GM18508 (cell line): ENCODE measurements around the gene PARP15.
"Not testable (repeated sequence)": the region's sequence is repeated elsewhere in the genome, so short reads cannot be mapped to it uniquely, and the experiment has no call there.

Source experiments
- ATAC-seq: cut with Tn5 transposase; IDR thresholded peaks from one replicate; pipeline ENCODE4 v1.9.1; 2021; ENCODE audit warnings: moderate number of reproducible peaks; ENCODE audit not compliant: insufficient read depth, unreplicated experiment

Gene PARP15

GRCh38 chr3:122577409-122578031, at the start of gene PARP15:
PARP15 (plus strand) TSS chr3:122577650; CDS start chr3:122577668, 18 bp downstream.
- ATAC-seq = no peak

GRCh38 chr3:122530164-122530563, 47.3 kb upstream of the PARP15 start:
- no peak for ATAC-seq

DNA sequence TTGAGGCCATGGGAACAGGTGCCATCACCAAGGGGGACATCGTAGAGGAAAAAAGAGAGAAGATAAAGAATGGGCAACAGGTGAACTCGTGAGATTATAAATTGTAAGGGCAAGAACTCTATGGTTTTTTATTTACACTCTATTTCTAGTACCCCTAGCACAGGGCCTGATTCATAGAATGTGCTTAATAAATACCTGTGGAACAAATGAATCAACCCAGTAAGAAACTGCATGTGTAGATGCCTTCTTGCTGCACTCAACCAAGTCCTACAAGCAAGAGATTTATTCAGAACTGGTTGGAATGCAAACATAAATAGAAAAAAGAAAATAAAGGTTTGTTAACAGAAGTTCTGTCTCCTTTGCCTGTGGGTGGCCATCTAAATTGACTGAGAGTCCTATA, 44.0 kb upstream of the PARP15 start:
- ATAC-seq = no peak

DNA sequence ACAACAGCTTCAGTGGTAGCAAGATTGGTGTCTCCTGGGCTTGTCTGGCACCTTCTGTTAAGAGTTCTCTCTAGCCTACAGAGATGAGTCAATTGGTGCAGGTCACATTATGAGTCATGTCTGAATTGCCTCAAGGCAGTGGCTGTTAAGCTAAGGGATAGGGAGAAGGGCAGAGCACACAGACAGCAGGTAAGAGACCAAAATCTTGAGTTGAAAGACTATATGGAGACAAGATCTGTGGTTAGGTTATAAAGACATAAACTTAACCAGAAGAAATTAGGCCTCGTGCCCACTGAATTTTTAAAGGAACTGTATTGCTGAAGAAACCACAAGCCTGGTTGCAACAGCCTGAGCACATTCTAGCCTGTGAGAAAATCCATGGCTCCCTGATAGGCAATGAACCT, 43.5 kb upstream of the PARP15 start:
- peak; percentile 98 for ATAC-seq

GRCh38 chr3:122535964-122536631, 41.4 kb upstream of the PARP15 start:
- ATAC-seq = no peak

DNA sequence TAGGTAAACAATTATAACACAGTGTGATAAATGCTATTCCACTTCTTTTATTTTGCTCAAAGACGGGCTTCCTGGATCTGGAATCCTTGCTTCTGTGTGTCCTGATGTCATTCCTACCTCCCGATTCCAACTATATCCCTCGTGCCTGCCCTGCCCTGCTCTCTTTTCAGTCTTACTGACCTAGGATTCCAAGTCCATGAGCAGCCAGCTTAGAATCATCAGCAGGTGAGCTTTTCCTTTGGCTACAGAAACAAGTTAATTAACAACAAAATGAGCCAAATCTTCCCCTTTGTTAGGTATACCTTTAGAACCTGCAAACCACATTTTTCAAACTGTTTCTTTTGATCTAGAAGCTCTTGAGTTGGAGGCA, 40.8 kb upstream of the PARP15 start:
- ATAC-seq = no peak

GRCh38 chr3:122538956-122539490, 38.4 kb upstream of the PARP15 start:
- ATAC-seq = no peak

GRCh38 chr3:122546151-122546550, 31.3 kb upstream of the PARP15 start:
- ATAC-seq = no peak

DNA sequence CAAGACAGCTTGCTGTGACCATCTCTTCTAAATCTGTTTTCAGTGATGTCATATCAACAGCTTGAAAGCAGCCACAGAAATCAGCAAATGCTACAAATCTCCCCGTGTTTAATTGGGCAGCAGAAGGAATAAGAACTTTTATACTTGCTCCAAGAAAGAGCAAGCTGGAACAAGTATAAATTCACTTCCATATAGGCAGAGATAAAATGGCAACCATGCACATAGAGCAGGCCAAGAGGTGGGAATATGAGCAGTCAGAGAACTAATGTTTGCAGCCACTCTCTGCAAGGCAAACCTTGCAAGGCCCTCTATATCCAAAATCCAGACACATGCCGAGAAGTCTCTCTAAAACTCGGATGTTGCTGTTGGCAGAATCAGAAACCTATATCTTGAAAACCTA, 29.4 kb upstream of the PARP15 start:
- no peak for ATAC-seq

- no peak for ATAC-seq
Observed at GRCh38 chr3:122548619-122549018, 28.8 kb upstream of the PARP15 start.

DNA sequence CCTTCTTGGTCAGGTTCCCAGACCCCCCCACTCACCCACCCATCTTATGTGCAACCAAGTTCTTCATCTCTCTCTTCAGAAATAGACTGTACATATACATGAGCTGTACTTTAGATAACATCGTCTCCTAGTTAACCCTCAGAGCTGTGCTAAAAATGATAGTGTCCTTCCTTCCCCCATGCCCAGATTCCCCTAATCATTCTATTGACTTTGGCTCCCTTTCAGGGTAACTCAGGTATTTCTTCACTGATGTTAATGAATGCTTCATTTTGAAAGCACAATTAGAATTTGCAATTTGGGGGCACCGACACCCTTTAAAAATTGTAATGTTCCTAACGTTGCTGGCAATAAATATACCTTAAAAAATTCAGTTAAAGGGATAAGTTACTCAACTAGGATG, 24.3 kb upstream of the PARP15 start:
- ATAC-seq = no peak

- no peak for ATAC-seq
Observed at GRCh38 chr3:122555275-122556071, 22.0 kb upstream of the PARP15 start.

GRCh38 chr3:122557356-122557755, 20.1 kb upstream of the PARP15 start:
- ATAC-seq = no peak

GRCh38 chr3:122558605-122559004, 18.8 kb upstream of the PARP15 start:
- no peak for ATAC-seq

- ATAC-seq = no peak
Observed at GRCh38 chr3:122559906-122560305, 17.5 kb upstream of the PARP15 start.

DNA sequence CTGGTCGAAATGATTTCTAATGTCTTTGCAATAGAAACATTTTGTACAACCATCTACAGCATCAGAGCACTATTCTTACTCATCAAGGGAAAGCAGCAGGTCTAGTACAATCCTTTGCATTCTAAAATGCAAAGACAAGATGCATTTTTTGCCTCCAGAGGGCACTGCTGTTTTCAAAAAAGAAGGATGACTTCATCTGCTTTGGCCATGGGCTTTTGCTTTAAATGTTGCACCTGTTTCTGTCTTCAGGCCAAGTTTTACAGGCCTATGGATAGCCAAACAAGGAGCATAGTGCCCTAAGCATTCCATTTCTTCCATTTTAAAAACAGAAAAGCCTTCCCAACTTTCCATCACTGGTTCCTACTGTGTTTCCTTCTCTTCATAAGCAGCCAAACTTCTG, 16.8 kb upstream of the PARP15 start:
- ATAC-seq = no peak

DNA sequence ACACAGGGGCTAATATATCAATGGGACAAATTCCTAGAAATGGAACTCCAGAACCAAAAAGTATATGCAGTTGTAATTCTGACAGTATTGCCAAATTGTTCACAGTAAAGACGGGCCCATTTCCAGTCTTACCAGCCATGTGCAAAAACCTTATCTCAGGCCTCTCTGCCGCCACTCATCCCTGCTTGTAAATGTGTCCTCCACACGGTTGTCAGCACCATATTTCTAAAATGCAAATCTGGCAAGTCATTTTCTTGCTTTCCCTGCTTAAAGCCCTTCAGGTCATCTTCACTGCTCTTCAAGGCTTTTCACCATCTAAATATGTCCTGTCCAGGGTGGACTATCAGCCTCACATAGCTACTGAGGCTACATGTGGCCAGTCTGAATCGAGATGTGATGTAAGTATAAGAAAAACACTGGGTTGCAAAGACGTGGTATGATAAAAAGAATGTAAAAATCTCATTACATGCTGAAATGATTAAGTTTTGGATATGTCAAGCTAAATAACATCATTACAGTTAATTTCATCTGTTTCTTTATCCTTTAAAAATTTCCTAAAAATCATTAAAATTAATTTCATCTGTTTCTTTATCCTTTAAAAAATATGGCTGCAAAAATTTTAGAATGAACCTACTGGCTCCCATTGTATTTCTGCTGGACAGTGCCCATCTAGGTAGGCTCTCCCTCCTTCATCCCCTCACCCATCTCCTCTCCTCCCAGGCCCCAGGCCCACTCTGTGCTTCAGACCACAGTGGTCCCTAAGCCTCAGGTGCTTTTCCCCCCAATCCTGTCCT, 14.3 kb upstream of the PARP15 start:
- no peak for ATAC-seq

- ATAC-seq = no peak
Observed at GRCh38 chr3:122563717-122564025, 13.8 kb upstream of the PARP15 start.

DNA sequence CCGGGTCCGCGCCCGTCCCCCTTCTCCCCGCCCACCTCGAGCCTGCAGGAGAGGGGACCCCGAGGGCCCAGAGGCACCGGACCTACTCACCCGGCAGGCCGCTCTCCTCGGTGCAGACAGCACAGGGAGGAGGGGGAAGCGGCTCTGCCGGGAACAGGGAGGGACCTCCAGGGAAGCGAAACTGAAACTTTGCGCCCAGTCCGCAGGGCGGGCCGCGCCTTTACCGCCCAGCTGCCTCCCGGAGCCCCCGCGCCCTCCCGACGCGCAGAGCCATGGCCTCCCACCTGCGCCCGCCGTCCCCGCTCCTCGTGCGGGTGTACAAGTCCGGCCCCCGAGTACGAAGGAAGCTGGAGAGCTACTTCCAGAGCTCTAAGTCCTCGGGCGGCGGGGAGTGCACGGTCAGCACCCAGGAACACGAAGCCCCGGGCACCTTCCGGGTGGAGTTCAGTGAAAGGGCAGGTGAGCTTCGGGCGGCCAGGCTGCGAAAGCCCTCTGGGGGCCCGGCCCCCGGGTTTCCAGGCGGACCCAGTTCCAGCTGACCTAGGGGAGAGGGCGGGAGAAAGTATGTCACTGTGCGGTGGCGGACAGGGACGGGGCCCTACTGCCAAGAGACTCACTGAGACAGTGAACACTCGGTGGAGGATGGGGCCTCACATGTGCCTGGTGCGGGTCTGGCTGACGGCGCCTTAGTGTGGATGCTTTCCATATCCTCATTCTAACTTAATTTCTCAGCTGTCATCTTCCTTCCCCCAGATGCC, 13.1 kb upstream of the PARP15 start, which contains the start of the genes DTX3L and PARP9:
Gene DTX3L, plus strand, starts transcription at position 184 of the 758 bp plus-strand sequence. Its CDS starts 89 bp downstream, at position 273.
Gene PARP9, minus strand, starts transcription at position 146 of the 758 bp plus-strand sequence. CDS start 4,680 bp downstream, outside the sequence.
- ATAC-seq = no peak

DNA sequence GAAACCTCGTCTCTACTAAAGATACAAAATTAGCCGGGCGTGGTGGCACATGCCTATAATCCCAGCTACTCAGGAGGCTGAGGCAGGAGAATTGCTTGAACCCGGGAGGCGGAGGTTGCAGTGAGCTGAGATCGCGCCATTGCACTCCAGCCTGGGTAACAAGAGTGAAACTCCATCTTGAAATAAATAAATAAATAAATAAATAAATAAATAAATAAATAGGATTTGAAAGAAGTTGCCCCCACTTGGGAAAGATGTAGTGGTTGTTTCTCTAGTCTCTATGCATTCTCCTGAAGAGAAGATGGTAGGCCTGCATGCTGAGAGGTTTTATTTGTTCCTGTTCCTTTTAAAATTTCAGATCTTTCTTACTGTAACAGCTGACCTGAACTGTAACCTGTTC, 9.3 kb upstream of the PARP15 start:
- not testable (repeated sequence) for ATAC-seq
